ENCODE measurements around the gene DNASE1L3.
"Not testable (repeated sequence)": the region's sequence is repeated elsewhere in the genome, so short reads cannot be mapped to it uniquely, and the experiment has no call there.

The DNASE1L3 gene

GRCh38 chr3:58201451-58201850 is 9.3 kb downstream of the DNASE1L3 start:
- DNase-seq (ENCODE audit: low read depth, low spot score), result not testable (repeated sequence)

- no peak for DNase-seq (ENCODE audit: low read depth, low spot score)
Measured at GRCh38 chr3:58200846-58201355, 9.9 kb downstream of the DNASE1L3 start.

- DNase-seq (ENCODE audit: low read depth, low spot score), result no peak
Measured at GRCh38 chr3:58200121-58200709, 10.6 kb downstream of the DNASE1L3 start.

GRCh38 chr3:58198804-58199203 is 12.0 kb downstream of the DNASE1L3 start:
- no peak for DNase-seq (ENCODE audit: low read depth, low spot score)

- DNase-seq (ENCODE audit: low read depth, low spot score), result no peak
Measured at GRCh38 chr3:58198362-58198761, 12.4 kb downstream of the DNASE1L3 start.

GRCh38 chr3:58197588-58197987 is 13.2 kb downstream of the DNASE1L3 start:
- no peak for DNase-seq (ENCODE audit: low read depth, low spot score)

GRCh38 chr3:58193682-58194407 is 16.9 kb downstream of the DNASE1L3 start:
- no peak for DNase-seq (ENCODE audit: low read depth, low spot score)

GRCh38 chr3:58192069-58192468 is 18.7 kb downstream of the DNASE1L3 start:
- no peak for DNase-seq (ENCODE audit: low read depth, low spot score)

- no peak for DNase-seq (ENCODE audit: low read depth, low spot score)
Measured at GRCh38 chr3:58191361-58191991, 19.3 kb downstream of the DNASE1L3 start.

GRCh38 chr3:58190882-58191281 is 19.9 kb downstream of the DNASE1L3 start:
- DNase-seq (ENCODE audit: low read depth, low spot score), result no peak

GRCh38 chr3:58190291-58190690 is 20.5 kb downstream of the DNASE1L3 start:
- DNase-seq (ENCODE audit: low read depth, low spot score), result no peak

- DNase-seq (ENCODE audit: low read depth, low spot score), result no peak
Measured at GRCh38 chr3:58189691-58190090, 21.1 kb downstream of the DNASE1L3 start.

GRCh38 chr3:58188921-58189451 is 21.8 kb downstream of the DNASE1L3 start:
- DNase-seq (ENCODE audit: low read depth, low spot score), result no peak

GRCh38 chr3:58188173-58188564 is 22.6 kb downstream of the DNASE1L3 start:
- no peak for DNase-seq (ENCODE audit: low read depth, low spot score)

- no peak for DNase-seq (ENCODE audit: low read depth, low spot score)
Measured at GRCh38 chr3:58184982-58185360, 25.8 kb downstream of the DNASE1L3 start.

- no peak for DNase-seq (ENCODE audit: low read depth, low spot score)
Measured at GRCh38 chr3:58184309-58184981, 26.3 kb downstream of the DNASE1L3 start.

GRCh38 chr3:58183891-58184290 is 26.9 kb downstream of the DNASE1L3 start:
- DNase-seq (ENCODE audit: low read depth, low spot score), result no peak

GRCh38 chr3:58183221-58183620 is 27.6 kb downstream of the DNASE1L3 start:
- DNase-seq (ENCODE audit: low read depth, low spot score), result no peak

GRCh38 chr3:58180940-58181587 is 29.7 kb downstream of the DNASE1L3 start:
- no peak for DNase-seq (ENCODE audit: low read depth, low spot score)

GRCh38 chr3:58180099-58180880 is 30.5 kb downstream of the DNASE1L3 start:
- DNase-seq (ENCODE audit: low read depth, low spot score), result no peak

All from activated naive CD8-positive, alpha-beta T cell treated with anti-CD3 and anti-CD28 coated beads, Interleukin-2, amount 50 U/mL, for 16 hours (primary cell).